Smooth muscle cell (in vitro differentiated cells): Measurements from ENCODE around the gene AHRR. TPM values are rescaled to one million over a fixed set of nuclear protein-coding genes. Genes with fewer than 3 reads are reported as not detected.

Source experiments
- DNase-seq: peaks from one replicate; lab custom pipeline; 2025; ENCODE audit not compliant: unreplicated experiment; lab: John Stamatoyannopoulos, UW
- H2AFZ ChIP-seq: fragments of 200-600 bp; sonication (generic); 2 replicates; pipeline ENCODE4 v1.6.0; 2016; ENCODE audit warnings: antibody characterized with exemption, low read depth, mild to moderate bottlenecking
- H3F3A ChIP-seq: fragments of 200-600 bp; sonication (generic); 2 replicates; pipeline ENCODE4 v1.6.0; 2017; ENCODE audit warnings: antibody characterized with exemption, low read depth
- H3K27ac ChIP-seq: fragments of 200-600 bp; sonication (generic); 2 replicates; pipeline ENCODE4 v1.5.1; 2016; ENCODE audit warnings: low read depth, mild to moderate bottlenecking
- H3K27me3 ChIP-seq: fragments of 200-600 bp; sonication (generic); 2 replicates; pipeline ENCODE4 v1.6.1; 2016; ENCODE audit warnings: low read depth, mild to moderate bottlenecking
- H3K36me3 ChIP-seq: fragments of 200-600 bp; sonication (generic); 2 replicates; pipeline ENCODE4 v1.5.1; 2016; ENCODE audit warnings: low read depth
- H3K4me1 ChIP-seq: fragments of 200-600 bp; sonication (generic); 2 replicates; pipeline ENCODE4 v1.5.1; 2016; ENCODE audit warnings: low read depth
- H3K4me2 ChIP-seq: fragments of 200-600 bp; sonication (generic); 2 replicates; pipeline ENCODE4 v1.6.0; 2016; ENCODE audit warnings: mild to moderate bottlenecking
- H3K4me3 ChIP-seq: fragments of 200-600 bp; sonication (generic); 2 replicates; pipeline ENCODE4 v1.5.1; 2016; ENCODE audit warnings: mild to moderate bottlenecking
- H3K79me2 ChIP-seq: fragments of 200-600 bp; sonication (generic); 2 replicates; pipeline ENCODE4 v1.6.0; 2016; ENCODE audit warnings: low read depth, mild to moderate bottlenecking
- H3K9ac ChIP-seq: fragments of 200-600 bp; sonication (generic); 2 replicates; pipeline ENCODE4 v1.6.0; 2016; ENCODE audit warnings: low read depth
- H3K9me3 ChIP-seq: fragments of 200-600 bp; sonication (generic); replicated peaks from 2 replicates; pipeline ENCODE4 v1.5.1; 2016; ENCODE audit warnings: low read depth
- H4K20me1 ChIP-seq: fragments of 200-600 bp; sonication (generic); 2 replicates; pipeline ENCODE4 v1.6.0; 2016; ENCODE audit warnings: low read depth
- WGBS: methylation state at CpG from one replicate; pipeline ENCODE4 v1.1.7; 2016; ENCODE audit warnings: low lambda C conversion rate; 5-methylcytosine and 5-hydroxymethylcytosine counted together
- polyA plus RNA-seq: library from polyadenylated mRNA; unstranded; fragments of >200 nt; fragmentation: Nextera tagmentation; extraction: Ambion mirVana; gene quantifications from 2 replicates; pipeline ENCODE4 v1.2.1, GENCODE V29; 2016
- total RNA-seq: library from RNA; depleted of rRNA; stranded (reverse); fragments of >200 nt; gene quantifications from 2 replicates; pipeline ENCODE4 v1.2.3, GENCODE V29; 2014
- TF ChIP-seq, protein P1 (sequence below): fragments of 200-600 bp; sonication (generic); IDR thresholded peaks from 2 replicates; pipeline ENCODE4 v1.5.1; 2017; ENCODE audit warnings: borderline replicate concordance, mild to moderate bottlenecking, antibody characterized with exemption; ENCODE audit not compliant: insufficient read depth, poor library complexity, severe bottlenecking

AHRR gene
- total and polyA plus RNA-seq, 2 experiments from 2014 or later = 14.4 to 18.2 TPM

DNA sequence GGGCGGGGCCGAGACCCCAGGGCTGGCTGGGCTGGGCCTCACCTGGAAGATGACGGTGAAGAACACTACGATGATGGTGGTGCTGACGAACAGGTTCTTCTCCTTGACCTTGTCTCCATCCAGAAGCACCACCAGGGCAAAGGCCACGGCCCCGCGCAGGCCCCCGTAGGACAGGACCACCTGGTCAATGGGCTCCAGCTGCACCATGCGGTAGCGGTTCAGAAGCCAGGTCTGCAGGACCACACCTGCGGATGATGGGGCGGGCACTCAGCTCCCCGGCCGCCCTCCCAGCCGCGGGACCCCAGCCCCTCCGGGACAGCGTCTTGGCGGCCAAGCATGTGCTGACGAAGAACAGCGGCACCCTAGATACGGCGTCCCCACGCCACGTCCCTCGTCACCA, 161.0 kb downstream of the AHRR start:
- Histone ChIP-seq H3K27ac (no peak overlapping the region), H2AFZ (no peak overlapping the region), H3K9me3 (no peaks in the 10 kb centered on the region), H3F3A (no peaks in the 10 kb centered on the region), H3K4me3 (no peak overlapping the region), H3K36me3 (no peaks in the 10 kb centered on the region), H3K27me3 (no peaks in the 10 kb centered on the region), H3K9ac (no peak overlapping the region), H3K79me2 (no peaks in the 10 kb centered on the region), H3K4me2 (no peak overlapping the region), H3K4me1 (no peaks in the 10 kb centered on the region), H4K20me1 (no peaks in the 10 kb centered on the region)
- TF ChIP-seq, protein P1, sequence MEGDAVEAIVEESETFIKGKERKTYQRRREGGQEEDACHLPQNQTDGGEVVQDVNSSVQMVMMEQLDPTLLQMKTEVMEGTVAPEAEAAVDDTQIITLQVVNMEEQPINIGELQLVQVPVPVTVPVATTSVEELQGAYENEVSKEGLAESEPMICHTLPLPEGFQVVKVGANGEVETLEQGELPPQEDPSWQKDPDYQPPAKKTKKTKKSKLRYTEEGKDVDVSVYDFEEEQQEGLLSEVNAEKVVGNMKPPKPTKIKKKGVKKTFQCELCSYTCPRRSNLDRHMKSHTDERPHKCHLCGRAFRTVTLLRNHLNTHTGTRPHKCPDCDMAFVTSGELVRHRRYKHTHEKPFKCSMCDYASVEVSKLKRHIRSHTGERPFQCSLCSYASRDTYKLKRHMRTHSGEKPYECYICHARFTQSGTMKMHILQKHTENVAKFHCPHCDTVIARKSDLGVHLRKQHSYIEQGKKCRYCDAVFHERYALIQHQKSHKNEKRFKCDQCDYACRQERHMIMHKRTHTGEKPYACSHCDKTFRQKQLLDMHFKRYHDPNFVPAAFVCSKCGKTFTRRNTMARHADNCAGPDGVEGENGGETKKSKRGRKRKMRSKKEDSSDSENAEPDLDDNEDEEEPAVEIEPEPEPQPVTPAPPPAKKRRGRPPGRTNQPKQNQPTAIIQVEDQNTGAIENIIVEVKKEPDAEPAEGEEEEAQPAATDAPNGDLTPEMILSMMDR = no peak
- no peak for DNase-seq
- 95% methylated on average over 18 of the region's 27 CpGs for WGBS

DNA sequence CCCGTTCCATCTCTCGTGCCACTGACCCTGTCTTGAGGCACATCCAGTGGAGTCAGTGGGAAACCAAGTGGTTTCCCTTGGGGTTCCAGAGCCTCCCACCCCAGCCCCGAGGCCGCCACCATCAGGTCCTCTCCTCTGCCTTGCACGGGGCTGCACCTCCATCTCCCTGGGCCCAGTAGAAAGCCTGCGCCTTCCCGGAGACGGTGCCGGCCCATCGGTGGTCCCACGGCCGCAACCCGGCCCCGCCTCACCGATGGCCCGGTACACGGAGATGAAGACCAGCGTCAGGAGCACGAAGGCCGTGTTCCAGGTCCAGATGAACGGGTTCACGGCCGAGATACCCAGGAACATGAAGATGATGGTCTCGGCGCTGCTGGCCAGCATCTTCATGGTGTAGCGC, 161.5 kb downstream of the AHRR start:
- Histone ChIP-seq H3K4me1 (no peaks in the 10 kb centered on the region), H3K4me2 (no peak overlapping the region), H2AFZ (no peak overlapping the region), H3K27me3 (no peaks in the 10 kb centered on the region), H3K9ac (no peak overlapping the region), H3K4me3 (no peak overlapping the region), H3K9me3 (no peaks in the 10 kb centered on the region), H3K27ac (no peak overlapping the region), H3K36me3 (no peaks in the 10 kb centered on the region), H4K20me1 (no peaks in the 10 kb centered on the region), H3F3A (no peaks in the 10 kb centered on the region), H3K79me2 (no peaks in the 10 kb centered on the region)
- TF ChIP-seq, protein P1 = no peak
- 96% methylated on average over 26 of the region's 26 CpGs for WGBS
- no peak for DNase-seq

DNA sequence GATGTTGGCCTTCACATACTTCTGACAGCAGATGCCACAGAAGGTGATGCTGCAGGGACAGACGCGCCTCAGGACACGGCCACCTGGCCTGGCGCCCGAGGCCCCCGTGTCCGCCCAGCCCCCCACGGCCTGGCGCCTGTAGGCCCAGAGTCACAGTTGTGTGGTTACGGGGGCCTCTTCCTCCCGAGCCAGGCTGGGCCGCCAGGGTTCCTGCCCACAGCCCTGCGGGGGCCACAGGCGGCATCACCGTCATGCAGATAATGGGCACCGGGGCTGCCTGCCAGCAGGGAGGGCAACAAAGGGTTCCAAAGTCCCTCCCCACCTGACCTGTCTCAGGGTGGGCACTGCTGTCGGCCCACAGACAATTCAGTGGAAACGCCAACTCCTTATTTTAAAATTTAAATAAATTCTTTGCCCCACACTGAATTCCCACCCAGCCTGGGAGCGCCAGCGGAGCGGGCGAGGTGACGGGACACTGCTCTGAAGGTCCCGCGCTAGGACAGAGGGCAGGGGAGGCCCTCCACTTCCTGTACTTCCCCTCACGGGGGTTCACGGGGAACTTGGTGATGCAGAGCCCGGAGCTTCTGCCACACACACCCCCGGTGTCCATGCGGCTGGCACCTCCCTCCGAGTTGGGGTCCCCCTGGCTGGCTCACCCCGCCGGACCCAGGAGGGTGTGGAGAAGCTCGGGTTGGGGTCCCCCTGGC, 162.1 kb downstream of the AHRR start:
- Histone ChIP-seq H4K20me1 (no peaks in the 10 kb centered on the region), H3K36me3 (no peaks in the 10 kb centered on the region), H3F3A (no peaks in the 10 kb centered on the region), H3K9ac (no peak overlapping the region), H3K4me2 (no peak overlapping the region), H3K27ac (no peak overlapping the region), H3K4me3 (no peak overlapping the region), H3K4me1 (no peaks in the 10 kb centered on the region), H2AFZ (no peak overlapping the region), H3K9me3 (no peaks in the 10 kb centered on the region), H3K27me3 (no peaks in the 10 kb centered on the region), H3K79me2 (no peaks in the 10 kb centered on the region)
- DNase-seq = no peak
- WGBS = 94% methylated on average over 32 of the region's 34 CpGs
- TF ChIP-seq, protein P1 = no peak

DNA sequence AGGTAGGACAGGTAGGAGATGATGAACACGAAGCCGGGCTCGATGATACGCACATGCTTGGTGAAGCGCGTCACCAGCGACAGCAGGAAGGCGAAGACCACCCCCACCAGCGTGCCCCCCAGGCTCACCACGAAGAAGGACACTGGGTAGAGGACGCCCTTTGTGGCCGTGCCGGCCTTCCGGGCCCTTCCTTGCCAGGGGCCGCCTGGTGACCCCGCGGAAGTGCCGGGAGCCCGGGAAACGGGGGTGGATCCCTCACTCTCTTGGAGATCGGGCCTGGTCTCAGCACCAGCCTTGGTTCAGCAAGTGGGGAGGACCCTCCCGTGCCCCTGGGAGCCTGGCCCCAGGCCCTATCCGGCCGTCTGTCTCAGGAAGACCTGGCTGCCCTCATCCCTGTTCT, 163.0 kb downstream of the AHRR start:
- TF ChIP-seq, protein P1 = no peak
- Histone ChIP-seq H3K4me3 (no peak overlapping the region), H2AFZ (no peak overlapping the region), H3K4me2 (no peak overlapping the region), H3K9me3 (no peaks in the 10 kb centered on the region), H3K36me3 (no peaks in the 10 kb centered on the region), H3K27me3 (no peaks in the 10 kb centered on the region), H4K20me1 (no peaks in the 10 kb centered on the region), H3K9ac (no peak overlapping the region), H3F3A (no peaks in the 10 kb centered on the region), H3K27ac (no peak overlapping the region), H3K79me2 (no peaks in the 10 kb centered on the region), H3K4me1 (no peaks in the 10 kb centered on the region)
- WGBS = 96% methylated on average over 23 of the region's 24 CpGs
- no peak for DNase-seq
